ENCODE results near the gene MRNIP.

- no peak for TF ChIP-seq REST (IDR thresholded peaks at IDR 0.05; ENCODE audit: insufficient replicate concordance, low read depth)
- TF ChIP-seq CTCF (IDR thresholded peaks at IDR 0.05; ENCODE audit: insufficient read depth, low read length) = no peak
- no peak for TF ChIP-seq POLR2AphosphoS5 (IDR thresholded peaks at IDR 0.05; ENCODE audit: low read depth)
- no peak for TF ChIP-seq GABPA (IDR thresholded peaks at IDR 0.05; ENCODE audit: low read depth)
- TF ChIP-seq SPI1 (IDR thresholded peaks at IDR 0.05; ENCODE audit: borderline replicate concordance, low read depth) = no peak
Observed at GRCh38 chr5:179833056-179833708, 25.4 kb downstream of the MRNIP start.

Measured in HL-60 (cell line).